Peyer's patch (tissue), 4 donors: ENCODE results near the gene MYOZ2.

Experiments
- CTCF ChIP-seq, 6 experiments: fragments of 450-650 bp in 4 of 6; fragments of 200-600 bp in 2 of 6; sonication (generic) in 1 of 6; IDR thresholded peaks; one replicate each; pipeline ENCODE4 v1.5.1; 2017 to 2019; ENCODE audit warnings: antibody characterized with exemption in 6 of 6, mild to moderate bottlenecking in 3 of 6, moderate library complexity in 1 of 6
- POLR2A ChIP-seq, 2 donors: fragments of 450-650 bp; IDR thresholded peaks; one replicate each; pipeline ENCODE4 v1.5.1; 2017; ENCODE audit warnings: antibody characterized with exemption in 2 of 2, mild to moderate bottlenecking in 2 of 2, moderate library complexity in 2 of 2

DNA sequence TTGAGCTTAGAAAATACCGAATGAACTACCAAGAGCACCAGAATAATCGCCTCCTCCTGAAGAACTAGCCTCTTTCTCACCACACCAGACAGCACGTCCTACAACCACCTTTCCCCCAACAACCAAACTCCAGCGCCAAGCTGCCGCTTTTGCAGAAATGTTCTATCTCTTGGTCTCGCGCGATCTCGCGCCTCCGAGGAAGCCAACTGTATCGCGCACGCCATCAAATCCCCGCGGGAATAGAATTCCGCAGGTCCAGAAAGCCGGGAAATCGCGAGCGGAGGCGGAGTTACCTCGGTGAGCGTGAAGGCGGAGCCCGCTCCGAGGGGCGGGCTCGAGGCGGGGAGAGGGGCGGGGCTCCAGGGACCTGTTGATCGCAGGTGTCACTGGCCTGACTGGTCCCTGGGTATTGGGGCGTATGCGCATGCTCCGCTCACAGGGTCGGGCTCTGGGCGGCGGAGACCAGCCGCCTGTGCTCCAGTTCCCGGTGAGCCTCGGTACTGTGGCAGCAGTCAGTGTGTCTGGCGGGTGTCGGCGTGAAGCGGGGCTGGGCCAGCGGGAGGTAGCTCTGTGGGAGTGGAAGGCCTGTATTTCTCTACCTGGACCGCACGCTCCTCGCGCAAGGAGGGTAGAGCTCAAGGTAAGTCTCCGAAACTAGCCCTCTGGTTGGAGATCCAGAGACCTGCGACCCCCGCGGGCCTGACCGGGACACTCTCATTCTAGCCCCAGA lies 76.8 kb downstream of the MYOZ2 start, which contains the start of gene USP53:
- TF ChIP-seq CTCF (IDR thresholded peaks at IDR 0.05) (peak in 1 of 6 experiments; percentile 49), POLR2A (IDR thresholded peaks at IDR 0.05) (peak; percentile 98)
